Measurements from ENCODE around the gene MMP15. TPM values are rescaled to one million over a fixed set of nuclear protein-coding genes. Genes with fewer than 3 reads are reported as not detected.

The MMP15 gene
- total RNA-seq, 1 donor from 2014 or later = 15.1 TPM

- Histone ChIP-seq H3K9ac (ENCODE audit: low read depth in 1 of 3, low read length in 3 of 3) (no peak overlapping the region), H3K27ac (ENCODE audit: low read depth, low read length) (no peak overlapping the region), H3K4me1 (ENCODE audit: control insufficient read depth in 3 of 3, insufficient read depth in 3 of 3, low read length in 3 of 3) (peaks cover 11 to 21% (median 19%) of the 10 kb centered on the region in 3 donors), H3K27me3 (ENCODE audit: control insufficient read depth in 3 of 3, insufficient read depth in 3 of 3, low read length in 3 of 3) (no peaks in the 10 kb centered on the region), H3K36me3 (ENCODE audit: control insufficient read depth in 3 of 3, insufficient read depth in 3 of 3, low read length in 3 of 3) (peaks cover 16 to 30% (median 21%) of the 10 kb centered on the region in 3 donors), H3K9me3 (ENCODE audit: control insufficient read depth in 3 of 3, low read length in 3 of 3) (no peaks in the 10 kb centered on the region), H3K4me3 (ENCODE audit: low read length in 3 of 3) (no peak overlapping the region)
Observed at GRCh38 chr16:58046936-58047335, 21.4 kb downstream of the MMP15 start.

- Histone ChIP-seq H3K4me3 (ENCODE audit: low read length in 3 of 3) (no peak overlapping the region), H3K27ac (ENCODE audit: low read depth, low read length) (peak overlapping the region; percentile 12), H3K4me1 (ENCODE audit: control insufficient read depth in 3 of 3, insufficient read depth in 3 of 3, low read length in 3 of 3) (peaks cover 11 to 21% (median 19%) of the 10 kb centered on the region in 3 donors), H3K9me3 (ENCODE audit: control insufficient read depth in 3 of 3, low read length in 3 of 3) (no peaks in the 10 kb centered on the region), H3K36me3 (ENCODE audit: control insufficient read depth in 3 of 3, insufficient read depth in 3 of 3, low read length in 3 of 3) (peaks cover 10 to 22% (median 13%) of the 10 kb centered on the region in 3 donors), H3K9ac (ENCODE audit: low read depth in 1 of 3, low read length in 3 of 3) (no peak overlapping the region), H3K27me3 (ENCODE audit: control insufficient read depth in 3 of 3, insufficient read depth in 3 of 3, low read length in 3 of 3) (no peaks in the 10 kb centered on the region)
Observed at GRCh38 chr16:58047557-58048348, 22.2 kb downstream of the MMP15 start.

DNA sequence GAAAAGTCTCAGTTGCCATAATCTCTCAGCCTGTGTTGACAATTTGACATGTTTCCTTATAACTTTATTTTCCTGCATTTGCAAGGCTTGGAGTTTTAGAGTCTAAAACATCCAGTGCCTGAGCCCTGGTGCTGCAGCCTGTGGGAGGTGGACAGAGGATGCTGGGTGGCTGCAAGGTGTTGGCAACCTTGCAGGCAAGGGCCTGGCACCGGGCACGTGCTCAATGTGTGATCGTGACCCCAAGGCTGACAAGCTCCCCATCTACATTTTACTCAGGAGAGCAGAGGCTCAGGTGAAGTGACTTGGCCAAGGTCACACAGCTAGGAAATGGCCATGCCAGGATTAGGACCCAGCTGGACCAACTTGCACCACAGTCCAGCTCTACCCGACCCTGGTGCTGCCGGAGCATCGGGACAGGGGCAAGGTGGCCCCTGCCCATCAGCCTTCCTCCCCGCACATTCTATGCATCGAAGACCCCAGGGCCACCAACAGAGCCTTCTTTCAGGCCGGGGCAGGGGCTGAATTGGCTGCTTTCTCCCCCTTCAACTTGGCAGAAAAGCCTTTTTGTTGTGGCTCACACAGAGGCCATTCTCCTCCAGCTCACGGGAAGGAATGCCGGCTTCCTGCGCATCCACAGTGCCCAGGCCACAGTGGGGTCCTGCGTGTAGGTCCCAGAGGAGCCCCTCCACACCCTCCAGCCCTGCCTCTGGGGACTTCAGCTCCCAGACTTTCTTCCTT is 23.1 kb downstream of the MMP15 start:
- Histone ChIP-seq H3K4me3 (ENCODE audit: low read length in 3 of 3) (no peak overlapping the region), H3K36me3 (ENCODE audit: control insufficient read depth in 3 of 3, insufficient read depth in 3 of 3, low read length in 3 of 3) (peaks cover 1 to 13% (median 5%) of the 10 kb centered on the region in 3 donors), H3K9ac (ENCODE audit: low read depth in 1 of 3, low read length in 3 of 3) (no peak overlapping the region), H3K27me3 (ENCODE audit: control insufficient read depth in 3 of 3, insufficient read depth in 3 of 3, low read length in 3 of 3) (no peaks in the 10 kb centered on the region), H3K4me1 (ENCODE audit: control insufficient read depth in 3 of 3, insufficient read depth in 3 of 3, low read length in 3 of 3) (peaks cover 11 to 21% (median 19%) of the 10 kb centered on the region in 3 donors), H3K9me3 (ENCODE audit: control insufficient read depth in 3 of 3, low read length in 3 of 3) (no peaks in the 10 kb centered on the region), H3K27ac (ENCODE audit: low read depth, low read length) (no peak overlapping the region)

DNA sequence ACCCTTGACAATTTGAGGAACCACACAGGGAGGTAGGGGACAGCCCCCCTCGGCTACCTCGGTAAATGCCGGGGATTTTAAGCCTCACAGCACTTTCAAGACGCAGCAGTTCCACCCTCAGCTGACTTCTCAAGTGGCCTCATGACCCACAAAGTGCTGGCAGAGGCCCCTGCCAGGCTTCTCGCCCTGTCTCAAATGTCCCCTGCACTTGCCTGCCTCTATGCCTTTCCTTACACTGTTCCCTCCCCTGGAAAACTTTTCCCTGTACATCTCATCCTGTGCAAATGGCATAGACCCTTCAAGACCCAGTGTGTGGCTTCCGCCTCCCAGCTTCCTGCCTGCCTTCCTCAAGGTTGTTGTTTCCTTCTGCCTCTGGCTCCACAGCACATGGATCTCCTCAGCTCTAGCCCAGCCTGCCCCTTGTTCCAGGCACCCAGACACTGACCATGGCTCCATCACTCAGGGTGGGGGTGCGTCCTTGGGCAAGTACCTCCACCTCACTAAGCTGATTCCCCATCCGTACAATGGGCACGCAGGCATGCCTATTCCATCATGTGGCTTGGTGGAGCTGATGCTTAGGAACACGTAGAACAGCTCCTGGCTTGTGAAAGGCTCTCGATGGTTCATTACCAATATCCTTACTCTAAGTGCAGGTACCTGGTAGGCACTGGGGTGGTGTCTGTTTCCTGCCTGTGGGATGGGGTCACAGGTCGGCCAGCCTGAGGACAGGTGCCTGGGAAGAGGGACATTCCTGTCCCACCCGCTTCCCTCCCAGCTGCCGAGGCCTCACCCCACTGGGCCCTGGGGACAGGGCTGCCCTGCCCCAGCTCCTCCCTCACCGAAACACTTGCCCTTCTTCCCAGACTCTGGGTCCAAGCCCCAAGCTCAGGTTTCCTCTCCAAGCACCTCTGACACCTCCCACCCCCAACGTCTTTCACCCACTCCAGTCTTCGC is 24.0 kb downstream of the MMP15 start:
- no peak overlapping the region for H3K27ac ChIP-seq (ENCODE audit: low read depth, low read length)
- no peak overlapping the region for H3K4me3 ChIP-seq (ENCODE audit: low read length in 3 of 3)
- no peaks in the 10 kb centered on the region for H3K9me3 ChIP-seq (ENCODE audit: control insufficient read depth in 3 of 3, low read length in 3 of 3)
- H3K27me3 ChIP-seq (ENCODE audit: control insufficient read depth in 3 of 3, insufficient read depth in 3 of 3, low read length in 3 of 3) = no peaks in the 10 kb centered on the region
- peaks cover 0 to 6% (median 2%) of the 10 kb centered on the region in 3 donors for H3K36me3 ChIP-seq (ENCODE audit: control insufficient read depth in 3 of 3, insufficient read depth in 3 of 3, low read length in 3 of 3)
- H3K4me1 ChIP-seq (ENCODE audit: control insufficient read depth in 3 of 3, insufficient read depth in 3 of 3, low read length in 3 of 3) = peaks cover 11 to 21% (median 19%) of the 10 kb centered on the region in 3 donors
- no peak overlapping the region for H3K9ac ChIP-seq (ENCODE audit: low read depth in 1 of 3, low read length in 3 of 3)

DNA sequence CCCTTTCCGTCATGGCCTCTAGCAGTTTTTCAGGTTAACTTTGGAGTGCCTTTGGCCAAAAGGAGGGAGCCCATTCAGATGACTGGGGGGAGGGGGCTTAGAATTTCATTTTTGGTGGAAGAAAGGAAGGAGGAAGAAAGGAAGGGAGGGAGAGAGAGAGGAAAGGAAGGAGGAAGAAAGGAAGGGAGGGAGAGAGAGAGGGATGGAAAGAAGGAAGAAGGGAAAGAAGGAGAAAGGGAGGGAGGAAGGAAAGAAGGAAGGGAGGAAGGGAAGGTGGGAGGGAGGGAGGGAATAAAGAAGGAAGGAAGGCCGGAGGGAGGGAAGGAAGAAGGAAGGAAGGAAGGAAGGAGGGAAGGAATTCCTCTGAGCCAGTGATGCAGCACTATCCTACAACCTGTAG is 25.7 kb downstream of the MMP15 start:
- Histone ChIP-seq H3K27me3 (ENCODE audit: control insufficient read depth in 3 of 3, insufficient read depth in 3 of 3, low read length in 3 of 3) (peaks cover 0 to 3% (median 2%) of the 10 kb centered on the region in 3 donors), H3K36me3 (ENCODE audit: control insufficient read depth in 3 of 3, insufficient read depth in 3 of 3, low read length in 3 of 3) (no peaks in the 10 kb centered on the region), H3K4me1 (ENCODE audit: control insufficient read depth in 3 of 3, insufficient read depth in 3 of 3, low read length in 3 of 3) (peaks cover 11 to 21% (median 19%) of the 10 kb centered on the region in 3 donors), H3K27ac (ENCODE audit: low read depth, low read length) (no peak overlapping the region), H3K4me3 (ENCODE audit: low read length in 3 of 3) (no peak overlapping the region), H3K9me3 (ENCODE audit: control insufficient read depth in 3 of 3, low read length in 3 of 3) (no peaks in the 10 kb centered on the region), H3K9ac (ENCODE audit: low read depth in 1 of 3, low read length in 3 of 3) (no peak overlapping the region)

GRCh38 chr16:58051821-58052603 is 26.5 kb downstream of the MMP15 start:
- Histone ChIP-seq H3K27ac (ENCODE audit: low read depth, low read length) (no peak overlapping the region), H3K9me3 (ENCODE audit: control insufficient read depth in 3 of 3, low read length in 3 of 3) (no peaks in the 10 kb centered on the region), H3K4me1 (ENCODE audit: control insufficient read depth in 3 of 3, insufficient read depth in 3 of 3, low read length in 3 of 3) (peaks cover 9 to 19% (median 16%) of the 10 kb centered on the region in 3 donors), H3K9ac (ENCODE audit: low read depth in 1 of 3, low read length in 3 of 3) (no peak overlapping the region), H3K4me3 (ENCODE audit: low read length in 3 of 3) (no peak overlapping the region), H3K36me3 (ENCODE audit: control insufficient read depth in 3 of 3, insufficient read depth in 3 of 3, low read length in 3 of 3) (no peaks in the 10 kb centered on the region), H3K27me3 (ENCODE audit: control insufficient read depth in 3 of 3, insufficient read depth in 3 of 3, low read length in 3 of 3) (peaks cover 0 to 3% (median 2%) of the 10 kb centered on the region in 3 donors)

DNA sequence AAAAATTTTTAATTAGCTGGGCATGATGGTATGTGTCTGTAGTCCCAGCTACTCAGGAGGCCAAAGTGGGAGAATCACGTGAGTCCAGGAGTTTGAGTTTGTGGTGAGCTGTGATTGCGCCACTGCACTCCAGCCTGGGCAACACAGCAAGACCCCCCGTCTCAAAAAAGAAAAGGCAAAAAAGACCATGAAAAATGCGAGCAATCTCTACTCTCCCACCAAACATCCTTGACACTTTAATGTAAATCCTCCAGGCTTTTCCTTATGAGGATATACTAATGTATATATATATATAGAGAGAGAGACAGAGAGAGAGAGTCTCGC is 28.1 kb downstream of the MMP15 start:
- no peak overlapping the region for H3K27ac ChIP-seq (ENCODE audit: low read depth, low read length)
- no peaks in the 10 kb centered on the region for H3K36me3 ChIP-seq (ENCODE audit: control insufficient read depth in 3 of 3, insufficient read depth in 3 of 3, low read length in 3 of 3)
- H3K4me1 ChIP-seq (ENCODE audit: control insufficient read depth in 3 of 3, insufficient read depth in 3 of 3, low read length in 3 of 3) = peaks cover 5 to 12% (median 8%) of the 10 kb centered on the region in 3 donors
- peaks cover 0 to 3% (median 2%) of the 10 kb centered on the region in 3 donors for H3K27me3 ChIP-seq (ENCODE audit: control insufficient read depth in 3 of 3, insufficient read depth in 3 of 3, low read length in 3 of 3)
- H3K9ac ChIP-seq (ENCODE audit: low read depth in 1 of 3, low read length in 3 of 3) = no peak overlapping the region
- no peaks in the 10 kb centered on the region for H3K9me3 ChIP-seq (ENCODE audit: control insufficient read depth in 3 of 3, low read length in 3 of 3)
- H3K4me3 ChIP-seq (ENCODE audit: low read length in 3 of 3) = no peak overlapping the region

- Histone ChIP-seq H3K4me3 (ENCODE audit: low read length in 3 of 3) (no peak overlapping the region), H3K36me3 (ENCODE audit: control insufficient read depth in 3 of 3, insufficient read depth in 3 of 3, low read length in 3 of 3) (no peaks in the 10 kb centered on the region), H3K27me3 (ENCODE audit: control insufficient read depth in 3 of 3, insufficient read depth in 3 of 3, low read length in 3 of 3) (peaks cover 0 to 3% (median 2%) of the 10 kb centered on the region in 3 donors), H3K4me1 (ENCODE audit: control insufficient read depth in 3 of 3, insufficient read depth in 3 of 3, low read length in 3 of 3) (peaks cover 2 to 6% (median 2%) of the 10 kb centered on the region in 3 donors), H3K9me3 (ENCODE audit: control insufficient read depth in 3 of 3, low read length in 3 of 3) (no peaks in the 10 kb centered on the region), H3K27ac (ENCODE audit: low read depth, low read length) (no peak overlapping the region), H3K9ac (ENCODE audit: low read depth in 1 of 3, low read length in 3 of 3) (no peak overlapping the region)
Observed at GRCh38 chr16:58054289-58054688, 28.7 kb downstream of the MMP15 start.

GRCh38 chr16:58056580-58056979 is 31.0 kb downstream of the MMP15 start:
- no peak overlapping the region for H3K9ac ChIP-seq (ENCODE audit: low read depth in 1 of 3, low read length in 3 of 3)
- no peak overlapping the region for H3K27ac ChIP-seq (ENCODE audit: low read depth, low read length)
- H3K4me1 ChIP-seq (ENCODE audit: control insufficient read depth in 3 of 3, insufficient read depth in 3 of 3, low read length in 3 of 3) = no peaks in the 10 kb centered on the region
- H3K9me3 ChIP-seq (ENCODE audit: control insufficient read depth in 3 of 3, low read length in 3 of 3) = no peaks in the 10 kb centered on the region
- no peaks in the 10 kb centered on the region for H3K36me3 ChIP-seq (ENCODE audit: control insufficient read depth in 3 of 3, insufficient read depth in 3 of 3, low read length in 3 of 3)
- peaks cover 0 to 3% (median 2%) of the 10 kb centered on the region in 3 donors for H3K27me3 ChIP-seq (ENCODE audit: control insufficient read depth in 3 of 3, insufficient read depth in 3 of 3, low read length in 3 of 3)
- H3K4me3 ChIP-seq (ENCODE audit: low read length in 3 of 3) = no peak overlapping the region
